ENCODE measurements around the gene UST.

The UST gene

GRCh38 chr6:149118737-149119653, 372.2 kb downstream of the UST start:
- DNase-seq (ENCODE audit: low read depth, low spot score) = no peak

GRCh38 chr6:149122850-149123821, 376.3 kb downstream of the UST start:
- no peak for DNase-seq (ENCODE audit: low read depth, low spot score)

DNA sequence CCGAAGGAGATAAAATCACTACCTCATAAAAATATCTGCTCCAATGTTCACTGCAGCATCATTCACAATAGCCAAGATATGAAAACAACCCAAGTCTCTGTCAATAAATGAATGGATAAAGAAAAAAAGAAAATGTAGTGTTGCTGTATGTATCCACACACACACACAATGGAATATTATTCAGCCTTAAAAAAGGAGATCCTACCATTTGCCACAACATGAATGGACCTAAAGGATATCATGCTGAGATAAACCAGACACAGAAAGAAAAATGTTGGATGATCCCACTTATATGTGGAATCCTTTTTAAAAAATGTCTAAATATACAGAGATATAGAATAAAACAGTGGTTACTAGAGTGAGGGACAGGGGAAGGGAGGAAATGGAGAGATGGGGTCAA, 378.5 kb downstream of the UST start:
- DNase-seq (ENCODE audit: low read depth, low spot score) = no peak

All from astrocyte of the hippocampus (primary cell).